DOHH2 (cell line): ENCODE measurements around the gene INPP4B.

Experiments used
- CTCF ChIP-seq: fragments of 200-600 bp; sonication (generic); IDR thresholded peaks from one replicate; pipeline ENCODE4 v1.5.1; 2014; ENCODE audit warnings: antibody characterized with exemption, mild to moderate bottlenecking, low read depth, low read length; ENCODE audit not compliant: poor library complexity, severe bottlenecking
- EZH2phosphoT487 ChIP-seq: fragments of 200-600 bp; sonication (generic); IDR thresholded peaks from 2 replicates; pipeline ENCODE4 v1.6.1; 2017; ENCODE audit warnings: borderline replicate concordance, mild to moderate bottlenecking, antibody characterized with exemption, low read length, moderate library complexity, mixed read lengths

- no peak for TF ChIP-seq CTCF
- no peak for TF ChIP-seq EZH2phosphoT487
Measured at GRCh38 chr4:142566777-142567176, 279.3 kb downstream of the INPP4B start.
